Measurements from ENCODE around the gene ESCO1. TPM values are rescaled to one million over a fixed set of nuclear protein-coding genes. Genes with fewer than 3 reads are reported as not detected.

Gene ESCO1
- total and polyA plus RNA-seq, 2 experiments from 2014 or later: 50.4 to 56.8 TPM

DNA sequence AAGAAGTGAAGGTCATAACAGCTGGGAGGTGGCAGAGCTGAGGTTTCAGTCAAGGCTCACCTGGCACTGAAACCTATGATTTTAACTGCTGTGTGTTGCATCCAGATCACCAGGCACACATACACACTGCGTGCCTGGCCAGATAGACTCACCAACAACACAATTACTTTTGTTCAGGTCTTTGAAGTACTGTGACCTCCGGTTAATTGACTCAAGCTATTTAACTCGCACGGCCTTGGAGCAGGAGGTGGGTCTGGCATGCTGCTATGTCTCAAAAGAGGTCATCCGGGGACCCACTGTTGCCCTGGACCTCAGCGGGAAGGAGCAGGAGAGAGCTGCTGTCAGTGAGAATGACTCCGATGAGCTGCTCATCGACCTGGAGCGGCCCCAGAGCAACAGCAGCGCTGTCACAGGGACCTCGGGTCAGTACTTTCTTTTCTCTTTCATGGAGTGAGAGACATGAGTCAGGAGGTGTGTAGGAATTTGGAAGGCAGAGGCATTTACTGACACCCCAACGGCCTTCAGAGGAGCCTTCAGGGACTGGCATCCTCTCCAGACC is 104.1 kb downstream of the ESCO1 start:
- Mint-ChIP-seq H3K4me1 (peaks cover 7% of the 10 kb centered on the region), H3K36me3 (ENCODE audit: low read depth) (no peaks in the 10 kb centered on the region), H3K27me3 (ENCODE audit: insufficient read depth, low read depth, poor library complexity) (peaks cover 15% of the 10 kb centered on the region), H3K9me3 (no peaks in the 10 kb centered on the region), H3K27ac (no peak overlapping the region), H3K4me3 (no peak overlapping the region)
- no peak overlapping the region for H2AFZ ChIP-seq
- ATAC-seq (no peak; the same call in 1 of the 3 replicates), DNase-seq (ENCODE audit: low spot score) (no peak)
- H3K36me3 ChIP-seq (ENCODE audit: insufficient read depth): no peaks in the 10 kb centered on the region
- H3K9me2 ChIP-seq (ENCODE audit: insufficient read depth): no peaks in the 10 kb centered on the region
- H3K79me2 ChIP-seq (replicated peaks; ENCODE audit: insufficient read depth): no peaks in the 10 kb centered on the region
- TF ChIP-seq POLR2AphosphoS5 (IDR thresholded peaks at IDR 0.05; ENCODE audit: low read depth) (no peak), JUNB (IDR thresholded peaks at IDR 0.05; ENCODE audit: unreplicated experiment) (no peak), EZH2 (IDR thresholded peaks at IDR 0.05; ENCODE audit: low read depth, unreplicated experiment) (no peak)
- no peaks in the 10 kb centered on the region for H4K20me1 ChIP-seq (replicated peaks; ENCODE audit: insufficient read depth)
- H3K4me3 ChIP-seq: no peak overlapping the region
- H3K4me1 ChIP-seq (ENCODE audit: insufficient read depth): no peaks in the 10 kb centered on the region
- no peaks in the 10 kb centered on the region for H3F3A ChIP-seq (replicated peaks; ENCODE audit: low read depth)
- H3K27ac ChIP-seq (ENCODE audit: low read depth): no peak overlapping the region
- H3K4me2 ChIP-seq: no peak overlapping the region
- H3K27me3 ChIP-seq (ENCODE audit: insufficient read depth): no peaks in the 10 kb centered on the region

DNA sequence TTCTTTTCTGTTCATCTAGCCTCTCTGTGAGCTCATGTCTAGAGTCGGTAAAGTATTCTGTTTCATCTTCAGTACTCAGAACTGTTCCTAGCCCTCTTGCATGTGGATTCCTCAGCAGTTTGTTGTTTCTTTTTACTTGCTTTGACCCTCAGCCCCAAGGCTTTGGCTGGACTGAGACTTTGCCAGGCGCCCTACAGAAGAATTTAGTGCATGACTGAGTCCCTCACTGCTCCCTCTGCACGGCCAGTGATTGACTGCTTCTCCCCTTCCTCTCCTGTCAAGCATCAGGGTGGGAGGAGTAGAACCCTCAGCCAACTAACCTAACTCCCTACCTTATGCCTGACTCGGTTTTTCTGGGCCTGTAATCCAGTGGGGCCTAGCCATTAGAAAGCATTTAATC is 109.8 kb downstream of the ESCO1 start:
- Histone ChIP-seq H3F3A (replicated peaks; ENCODE audit: low read depth) (no peaks in the 10 kb centered on the region), H4K20me1 (replicated peaks; ENCODE audit: insufficient read depth) (no peaks in the 10 kb centered on the region), H3K4me3 (no peak overlapping the region), H3K27me3 (ENCODE audit: insufficient read depth) (no peaks in the 10 kb centered on the region), H3K4me2 (no peak overlapping the region), H3K4me1 (ENCODE audit: insufficient read depth) (peaks cover under 1% of the 10 kb centered on the region; the same call in 1 of the 2 replicates), H3K36me3 (ENCODE audit: insufficient read depth) (no peaks in the 10 kb centered on the region), H3K9me2 (ENCODE audit: insufficient read depth) (no peaks in the 10 kb centered on the region), H3K79me2 (replicated peaks; ENCODE audit: insufficient read depth) (no peaks in the 10 kb centered on the region), H2AFZ (no peak overlapping the region), H3K27ac (ENCODE audit: low read depth) (no peak overlapping the region)
- Mint-ChIP-seq H3K9me3 (no peaks in the 10 kb centered on the region), H3K36me3 (ENCODE audit: low read depth) (no peaks in the 10 kb centered on the region), H3K4me3 (no peak overlapping the region), H3K4me1 (0 out of 3 replicates have a peak, but pooled peaks cover under 1% of the 10 kb centered on the region), H3K27ac (no peak overlapping the region), H3K27me3 (ENCODE audit: insufficient read depth, low read depth, poor library complexity) (peaks cover 10% of the 10 kb centered on the region)
- DNase-seq (ENCODE audit: low spot score) (no peak), ATAC-seq (no peak)
- TF ChIP-seq NANOG (IDR thresholded peaks at IDR 0.05; ENCODE audit: borderline replicate concordance) (no peak), POLR2AphosphoS5 (IDR thresholded peaks at IDR 0.05; ENCODE audit: low read depth) (no peak), JUNB (IDR thresholded peaks at IDR 0.05; ENCODE audit: unreplicated experiment) (no peak), CREB1 (CRISPR knock-in tag; IDR thresholded peaks at IDR 0.05; ENCODE audit: low read depth) (no peak)
- TF ChIP-seq, protein P1, sequence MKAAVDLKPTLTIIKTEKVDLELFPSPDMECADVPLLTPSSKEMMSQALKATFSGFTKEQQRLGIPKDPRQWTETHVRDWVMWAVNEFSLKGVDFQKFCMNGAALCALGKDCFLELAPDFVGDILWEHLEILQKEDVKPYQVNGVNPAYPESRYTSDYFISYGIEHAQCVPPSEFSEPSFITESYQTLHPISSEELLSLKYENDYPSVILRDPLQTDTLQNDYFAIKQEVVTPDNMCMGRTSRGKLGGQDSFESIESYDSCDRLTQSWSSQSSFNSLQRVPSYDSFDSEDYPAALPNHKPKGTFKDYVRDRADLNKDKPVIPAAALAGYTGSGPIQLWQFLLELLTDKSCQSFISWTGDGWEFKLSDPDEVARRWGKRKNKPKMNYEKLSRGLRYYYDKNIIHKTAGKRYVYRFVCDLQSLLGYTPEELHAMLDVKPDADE (IDR thresholded peaks at IDR 0.05): no peak
- TF ChIP-seq, protein P2, sequence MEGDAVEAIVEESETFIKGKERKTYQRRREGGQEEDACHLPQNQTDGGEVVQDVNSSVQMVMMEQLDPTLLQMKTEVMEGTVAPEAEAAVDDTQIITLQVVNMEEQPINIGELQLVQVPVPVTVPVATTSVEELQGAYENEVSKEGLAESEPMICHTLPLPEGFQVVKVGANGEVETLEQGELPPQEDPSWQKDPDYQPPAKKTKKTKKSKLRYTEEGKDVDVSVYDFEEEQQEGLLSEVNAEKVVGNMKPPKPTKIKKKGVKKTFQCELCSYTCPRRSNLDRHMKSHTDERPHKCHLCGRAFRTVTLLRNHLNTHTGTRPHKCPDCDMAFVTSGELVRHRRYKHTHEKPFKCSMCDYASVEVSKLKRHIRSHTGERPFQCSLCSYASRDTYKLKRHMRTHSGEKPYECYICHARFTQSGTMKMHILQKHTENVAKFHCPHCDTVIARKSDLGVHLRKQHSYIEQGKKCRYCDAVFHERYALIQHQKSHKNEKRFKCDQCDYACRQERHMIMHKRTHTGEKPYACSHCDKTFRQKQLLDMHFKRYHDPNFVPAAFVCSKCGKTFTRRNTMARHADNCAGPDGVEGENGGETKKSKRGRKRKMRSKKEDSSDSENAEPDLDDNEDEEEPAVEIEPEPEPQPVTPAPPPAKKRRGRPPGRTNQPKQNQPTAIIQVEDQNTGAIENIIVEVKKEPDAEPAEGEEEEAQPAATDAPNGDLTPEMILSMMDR (conservative IDR thresholded peaks at IDR 0.05; ENCODE audit: low read depth in 2 of 2): no peak
- TF ChIP-seq, protein P3, sequence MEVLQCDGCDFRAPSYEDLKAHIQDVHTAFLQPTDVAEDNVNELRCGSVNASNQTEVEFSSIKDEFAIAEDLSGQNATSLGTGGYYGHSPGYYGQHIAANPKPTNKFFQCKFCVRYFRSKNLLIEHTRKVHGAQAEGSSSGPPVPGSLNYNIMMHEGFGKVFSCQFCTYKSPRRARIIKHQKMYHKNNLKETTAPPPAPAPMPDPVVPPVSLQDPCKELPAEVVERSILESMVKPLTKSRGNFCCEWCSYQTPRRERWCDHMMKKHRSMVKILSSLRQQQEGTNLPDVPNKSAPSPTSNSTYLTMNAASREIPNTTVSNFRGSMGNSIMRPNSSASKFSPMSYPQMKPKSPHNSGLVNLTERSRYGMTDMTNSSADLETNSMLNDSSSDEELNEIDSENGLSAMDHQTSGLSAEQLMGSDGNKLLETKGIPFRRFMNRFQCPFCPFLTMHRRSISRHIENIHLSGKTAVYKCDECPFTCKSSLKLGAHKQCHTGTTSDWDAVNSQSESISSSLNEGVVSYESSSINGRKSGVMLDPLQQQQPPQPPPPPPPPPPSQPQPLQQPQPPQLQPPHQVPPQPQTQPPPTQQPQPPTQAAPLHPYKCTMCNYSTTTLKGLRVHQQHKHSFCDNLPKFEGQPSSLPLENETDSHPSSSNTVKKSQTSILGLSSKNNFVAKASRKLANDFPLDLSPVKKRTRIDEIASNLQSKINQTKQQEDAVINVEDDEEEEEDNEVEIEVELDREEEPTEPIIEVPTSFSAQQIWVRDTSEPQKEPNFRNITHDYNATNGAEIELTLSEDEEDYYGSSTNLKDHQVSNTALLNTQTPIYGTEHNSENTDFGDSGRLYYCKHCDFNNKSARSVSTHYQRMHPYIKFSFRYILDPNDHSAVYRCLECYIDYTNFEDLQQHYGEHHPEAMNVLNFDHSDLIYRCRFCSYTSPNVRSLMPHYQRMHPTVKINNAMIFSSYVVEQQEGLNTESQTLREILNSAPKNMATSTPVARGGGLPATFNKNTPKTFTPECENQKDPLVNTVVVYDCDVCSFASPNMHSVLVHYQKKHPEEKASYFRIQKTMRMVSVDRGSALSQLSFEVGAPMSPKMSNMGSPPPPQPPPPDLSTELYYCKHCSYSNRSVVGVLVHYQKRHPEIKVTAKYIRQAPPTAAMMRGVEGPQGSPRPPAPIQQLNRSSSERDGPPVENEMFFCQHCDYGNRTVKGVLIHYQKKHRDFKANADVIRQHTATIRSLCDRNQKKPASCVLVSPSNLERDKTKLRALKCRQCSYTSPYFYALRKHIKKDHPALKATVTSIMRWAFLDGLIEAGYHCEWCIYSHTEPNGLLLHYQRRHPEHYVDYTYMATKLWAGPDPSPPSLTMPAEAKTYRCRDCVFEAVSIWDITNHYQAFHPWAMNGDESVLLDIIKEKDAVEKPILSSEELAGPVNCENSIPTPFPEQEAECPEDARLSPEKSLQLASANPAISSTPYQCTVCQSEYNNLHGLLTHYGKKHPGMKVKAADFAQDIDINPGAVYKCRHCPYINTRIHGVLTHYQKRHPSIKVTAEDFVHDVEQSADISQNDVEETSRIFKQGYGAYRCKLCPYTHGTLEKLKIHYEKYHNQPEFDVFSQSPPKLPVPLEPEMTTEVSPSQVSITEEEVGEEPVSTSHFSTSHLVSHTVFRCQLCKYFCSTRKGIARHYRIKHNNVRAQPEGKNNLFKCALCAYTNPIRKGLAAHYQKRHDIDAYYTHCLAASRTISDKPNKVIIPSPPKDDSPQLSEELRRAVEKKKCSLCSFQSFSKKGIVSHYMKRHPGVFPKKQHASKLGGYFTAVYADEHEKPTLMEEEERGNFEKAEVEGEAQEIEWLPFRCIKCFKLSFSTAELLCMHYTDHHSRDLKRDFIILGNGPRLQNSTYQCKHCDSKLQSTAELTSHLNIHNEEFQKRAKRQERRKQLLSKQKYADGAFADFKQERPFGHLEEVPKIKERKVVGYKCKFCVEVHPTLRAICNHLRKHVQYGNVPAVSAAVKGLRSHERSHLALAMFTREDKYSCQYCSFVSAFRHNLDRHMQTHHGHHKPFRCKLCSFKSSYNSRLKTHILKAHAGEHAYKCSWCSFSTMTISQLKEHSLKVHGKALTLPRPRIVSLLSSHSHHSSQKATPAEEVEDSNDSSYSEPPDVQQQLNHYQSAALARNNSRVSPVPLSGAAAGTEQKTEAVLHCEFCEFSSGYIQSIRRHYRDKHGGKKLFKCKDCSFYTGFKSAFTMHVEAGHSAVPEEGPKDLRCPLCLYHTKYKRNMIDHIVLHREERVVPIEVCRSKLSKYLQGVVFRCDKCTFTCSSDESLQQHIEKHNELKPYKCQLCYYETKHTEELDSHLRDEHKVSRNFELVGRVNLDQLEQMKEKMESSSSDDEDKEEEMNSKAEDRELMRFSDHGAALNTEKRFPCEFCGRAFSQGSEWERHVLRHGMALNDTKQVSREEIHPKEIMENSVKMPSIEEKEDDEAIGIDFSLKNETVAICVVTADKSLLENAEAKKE (CRISPR knock-in tag; IDR thresholded peaks at IDR 0.05): no peak
- TF ChIP-seq, protein P4, sequence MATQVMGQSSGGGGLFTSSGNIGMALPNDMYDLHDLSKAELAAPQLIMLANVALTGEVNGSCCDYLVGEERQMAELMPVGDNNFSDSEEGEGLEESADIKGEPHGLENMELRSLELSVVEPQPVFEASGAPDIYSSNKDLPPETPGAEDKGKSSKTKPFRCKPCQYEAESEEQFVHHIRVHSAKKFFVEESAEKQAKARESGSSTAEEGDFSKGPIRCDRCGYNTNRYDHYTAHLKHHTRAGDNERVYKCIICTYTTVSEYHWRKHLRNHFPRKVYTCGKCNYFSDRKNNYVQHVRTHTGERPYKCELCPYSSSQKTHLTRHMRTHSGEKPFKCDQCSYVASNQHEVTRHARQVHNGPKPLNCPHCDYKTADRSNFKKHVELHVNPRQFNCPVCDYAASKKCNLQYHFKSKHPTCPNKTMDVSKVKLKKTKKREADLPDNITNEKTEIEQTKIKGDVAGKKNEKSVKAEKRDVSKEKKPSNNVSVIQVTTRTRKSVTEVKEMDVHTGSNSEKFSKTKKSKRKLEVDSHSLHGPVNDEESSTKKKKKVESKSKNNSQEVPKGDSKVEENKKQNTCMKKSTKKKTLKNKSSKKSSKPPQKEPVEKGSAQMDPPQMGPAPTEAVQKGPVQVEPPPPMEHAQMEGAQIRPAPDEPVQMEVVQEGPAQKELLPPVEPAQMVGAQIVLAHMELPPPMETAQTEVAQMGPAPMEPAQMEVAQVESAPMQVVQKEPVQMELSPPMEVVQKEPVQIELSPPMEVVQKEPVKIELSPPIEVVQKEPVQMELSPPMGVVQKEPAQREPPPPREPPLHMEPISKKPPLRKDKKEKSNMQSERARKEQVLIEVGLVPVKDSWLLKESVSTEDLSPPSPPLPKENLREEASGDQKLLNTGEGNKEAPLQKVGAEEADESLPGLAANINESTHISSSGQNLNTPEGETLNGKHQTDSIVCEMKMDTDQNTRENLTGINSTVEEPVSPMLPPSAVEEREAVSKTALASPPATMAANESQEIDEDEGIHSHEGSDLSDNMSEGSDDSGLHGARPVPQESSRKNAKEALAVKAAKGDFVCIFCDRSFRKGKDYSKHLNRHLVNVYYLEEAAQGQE (IDR thresholded peaks at IDR 0.05; ENCODE audit: unreplicated experiment): no peak

Data from GM23338 (cell line).